HL-60/S4 treated with retinoic acid at 250 ng/mL for 4 days and 3 days (cell line): ENCODE results near the gene PELO.
"Not testable (repeated sequence)": the region's sequence is repeated elsewhere in the genome, so short reads cannot be mapped to it uniquely, and the experiment has no call there.

ENCODE experiments used
- in situ Hi-C: fragments of 300-500 bp; cut with MboI; formaldehyde crosslinking; loops from 2 replicates; pipeline ENCODE4 v1.7.0; 2022; ENCODE audit warnings: low sequenced_read_pairs

PELO gene

DNA sequence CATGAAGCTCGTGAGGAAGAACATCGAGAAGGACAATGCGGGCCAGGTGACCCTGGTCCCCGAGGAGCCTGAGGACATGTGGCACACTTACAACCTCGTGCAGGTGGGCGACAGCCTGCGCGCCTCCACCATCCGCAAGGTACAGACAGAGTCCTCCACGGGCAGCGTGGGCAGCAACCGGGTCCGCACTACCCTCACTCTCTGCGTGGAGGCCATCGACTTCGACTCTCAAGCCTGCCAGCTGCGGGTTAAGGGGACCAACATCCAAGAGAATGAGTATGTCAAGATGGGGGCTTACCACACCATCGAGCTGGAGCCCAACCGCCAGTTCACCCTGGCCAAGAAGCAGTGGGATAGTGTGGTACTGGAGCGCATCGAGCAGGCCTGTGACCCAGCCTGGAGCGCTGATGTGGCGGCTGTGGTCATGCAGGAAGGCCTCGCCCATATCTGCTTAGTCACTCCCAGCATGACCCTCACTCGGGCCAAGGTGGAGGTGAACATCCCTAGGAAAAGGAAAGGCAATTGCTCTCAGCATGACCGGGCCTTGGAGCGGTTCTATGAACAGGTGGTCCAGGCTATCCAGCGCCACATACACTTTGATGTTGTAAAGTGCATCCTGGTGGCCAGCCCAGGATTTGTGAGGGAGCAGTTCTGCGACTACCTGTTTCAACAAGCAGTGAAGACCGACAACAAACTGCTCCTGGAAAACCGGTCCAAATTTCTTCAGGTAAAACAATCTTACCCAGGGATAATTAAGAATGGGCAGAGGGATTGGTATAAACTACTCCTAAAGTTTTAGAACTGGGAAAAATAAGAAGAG, 12.9 kb downstream of the PELO start:
- in situ Hi-C loops, result no loop called here

DNA sequence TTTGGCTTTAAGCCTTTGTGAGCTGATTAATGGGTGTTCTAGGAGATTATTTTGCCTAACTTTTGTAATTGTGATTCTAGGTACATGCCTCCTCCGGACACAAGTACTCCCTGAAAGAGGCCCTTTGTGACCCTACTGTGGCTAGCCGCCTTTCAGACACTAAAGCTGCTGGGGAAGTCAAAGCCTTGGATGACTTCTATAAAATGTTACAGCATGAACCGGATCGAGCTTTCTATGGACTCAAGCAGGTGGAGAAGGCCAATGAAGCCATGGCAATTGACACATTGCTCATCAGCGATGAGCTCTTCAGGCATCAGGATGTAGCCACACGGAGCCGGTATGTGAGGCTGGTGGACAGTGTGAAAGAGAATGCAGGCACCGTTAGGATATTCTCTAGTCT, 13.6 kb downstream of the PELO start:
- in situ Hi-C loops, result no loop called here

DNA sequence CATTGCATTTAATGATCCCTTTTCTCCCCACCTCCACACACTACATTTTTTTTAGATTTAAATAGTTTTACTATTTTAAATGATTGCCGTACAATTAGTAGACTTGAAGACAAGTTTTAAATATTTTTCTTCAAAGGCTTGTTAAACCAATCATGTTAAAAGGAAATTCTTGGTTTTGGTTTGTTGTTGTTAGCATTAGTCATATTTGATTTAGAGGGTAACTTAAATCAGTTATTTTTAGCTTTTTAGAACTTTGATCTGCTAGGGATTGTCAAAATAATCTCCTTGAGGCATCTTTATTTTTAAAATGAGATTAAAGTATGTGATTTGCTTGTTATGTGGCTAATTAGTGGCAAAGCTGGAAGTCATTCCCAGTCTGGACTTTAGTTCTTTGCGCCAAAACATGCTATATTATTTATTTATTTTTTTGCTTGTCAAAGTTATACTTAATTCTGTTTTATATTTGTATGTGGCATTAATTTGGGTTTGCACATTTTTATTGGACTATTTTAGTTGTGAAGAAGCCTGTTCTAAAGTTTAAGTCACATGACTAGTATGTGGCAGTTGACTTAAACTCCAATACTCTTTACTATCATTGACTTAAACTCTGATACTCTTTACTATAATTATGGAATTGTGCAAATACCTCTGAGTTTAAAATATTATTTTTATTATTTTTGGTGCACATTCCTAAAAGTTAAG, 14.7 kb downstream of the PELO start:
- in situ Hi-C loops, result no loop called here

DNA sequence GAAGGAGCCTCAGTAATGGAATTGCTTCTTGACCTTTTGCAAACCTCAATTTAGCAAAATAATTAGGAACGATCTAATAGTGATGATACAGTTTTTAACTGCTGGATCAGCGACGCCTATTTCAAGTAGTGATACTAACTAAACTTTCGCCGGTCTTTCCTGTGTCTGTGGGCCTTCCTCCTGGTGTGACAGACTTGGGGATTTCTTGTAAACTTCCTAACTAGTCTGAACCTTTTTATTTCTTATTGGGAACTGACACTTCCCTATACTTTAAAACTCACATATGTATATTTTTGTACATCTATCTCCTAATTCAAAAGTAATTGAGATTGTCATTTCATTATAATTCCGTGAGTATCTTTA, 15.2 kb downstream of the PELO start:
- in situ Hi-C loops, result no loop called here

DNA sequence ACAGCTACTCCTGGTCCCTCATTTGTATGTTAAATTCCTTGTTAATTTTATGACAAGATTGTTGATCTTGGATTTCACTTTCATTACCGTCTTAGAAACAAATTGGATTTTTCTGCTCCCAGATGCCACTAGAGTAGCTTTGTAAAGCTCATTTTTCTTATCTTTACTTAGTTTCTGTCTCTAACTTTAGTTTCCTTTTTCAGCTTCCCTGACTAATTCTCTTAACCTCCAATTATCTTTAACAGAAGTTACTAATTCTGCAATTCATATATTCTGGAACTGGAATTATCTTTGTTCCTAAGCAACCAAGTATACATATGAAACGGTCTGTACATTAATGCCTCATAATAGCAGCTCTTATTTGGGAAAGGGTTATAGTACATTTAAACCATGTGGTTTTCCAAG, 16.7 kb downstream of the PELO start:
- in situ Hi-C loops, result no loop called here

DNA sequence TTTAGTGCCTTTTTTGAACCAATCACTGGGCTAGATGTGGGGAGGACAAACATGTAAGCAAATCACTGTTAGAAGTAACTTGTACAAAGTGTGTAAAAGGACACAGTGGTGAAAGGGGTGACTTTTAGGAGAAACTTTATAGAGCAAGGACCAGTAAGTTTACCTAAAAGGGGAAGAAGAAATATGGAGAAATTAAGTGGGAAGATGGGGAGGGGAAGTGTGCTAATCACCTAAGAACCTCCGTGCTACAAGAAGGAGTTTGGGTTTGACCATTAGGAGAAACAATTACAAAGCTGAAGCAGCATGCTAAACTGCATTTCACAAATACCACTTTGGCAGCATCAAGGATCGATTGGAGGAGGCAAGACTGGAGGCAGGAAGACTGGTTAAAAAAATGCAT, 17.3 kb downstream of the PELO start:
- in situ Hi-C loops, result no loop called here

DNA sequence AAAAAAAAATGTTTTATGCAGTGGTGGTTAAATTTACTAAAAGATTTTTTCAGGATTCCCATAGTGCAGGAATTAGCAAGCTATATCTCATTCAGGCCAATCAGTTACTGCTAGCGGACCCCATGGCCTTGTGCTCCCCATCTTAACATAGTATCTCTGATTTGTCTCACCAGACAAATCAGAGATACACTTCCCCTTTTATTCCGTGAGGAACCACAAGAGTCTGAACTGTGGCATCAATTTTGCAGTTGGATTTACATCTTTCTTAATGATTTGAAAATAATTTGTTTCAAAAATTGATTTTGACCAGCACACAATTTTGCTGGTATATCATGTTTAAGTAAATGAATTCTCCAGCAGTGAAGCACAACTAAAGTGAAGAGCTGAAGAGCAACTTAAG, 17.9 kb downstream of the PELO start:
- in situ Hi-C loops, result no loop called here

DNA sequence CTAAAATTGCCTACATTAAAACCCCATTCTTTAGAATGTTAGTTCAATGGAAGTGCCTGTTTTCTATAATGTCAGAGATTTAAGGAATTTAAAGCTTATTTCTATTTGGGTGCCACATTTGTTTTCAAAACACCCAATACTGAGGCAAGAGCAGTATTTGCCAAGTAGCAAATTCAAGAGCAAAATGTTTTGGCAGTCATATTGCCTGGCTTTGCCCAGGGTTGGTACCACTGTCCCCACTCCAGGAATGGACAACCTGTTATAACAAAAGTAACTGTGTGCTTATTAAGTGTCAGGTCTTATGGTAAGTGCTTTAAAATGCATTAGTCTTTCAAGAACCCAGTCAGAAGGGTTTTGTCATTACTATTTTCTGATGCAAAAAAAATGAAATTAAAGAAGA, 19.3 kb downstream of the PELO start:
- in situ Hi-C loops, result no loop called here

DNA sequence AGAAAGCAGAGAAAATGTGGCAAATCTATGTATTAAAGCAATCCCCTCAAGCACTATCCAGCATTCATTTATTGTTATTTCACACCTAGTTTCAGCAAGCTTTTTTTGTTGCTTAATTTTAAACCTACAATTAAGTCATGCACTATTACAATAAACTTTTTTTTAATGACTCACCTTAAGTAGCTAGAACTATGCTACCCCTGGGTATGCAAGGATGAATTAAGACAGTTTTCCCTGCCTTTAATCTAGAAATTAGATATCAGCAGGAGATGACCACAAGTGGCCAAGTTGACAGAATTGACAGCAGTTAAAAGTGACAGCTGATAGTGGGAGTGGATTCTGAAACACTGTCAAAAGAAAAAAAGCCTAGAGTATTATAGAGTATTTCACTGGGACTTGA, 20.0 kb downstream of the PELO start:
- in situ Hi-C loops, result no loop called here

DNA sequence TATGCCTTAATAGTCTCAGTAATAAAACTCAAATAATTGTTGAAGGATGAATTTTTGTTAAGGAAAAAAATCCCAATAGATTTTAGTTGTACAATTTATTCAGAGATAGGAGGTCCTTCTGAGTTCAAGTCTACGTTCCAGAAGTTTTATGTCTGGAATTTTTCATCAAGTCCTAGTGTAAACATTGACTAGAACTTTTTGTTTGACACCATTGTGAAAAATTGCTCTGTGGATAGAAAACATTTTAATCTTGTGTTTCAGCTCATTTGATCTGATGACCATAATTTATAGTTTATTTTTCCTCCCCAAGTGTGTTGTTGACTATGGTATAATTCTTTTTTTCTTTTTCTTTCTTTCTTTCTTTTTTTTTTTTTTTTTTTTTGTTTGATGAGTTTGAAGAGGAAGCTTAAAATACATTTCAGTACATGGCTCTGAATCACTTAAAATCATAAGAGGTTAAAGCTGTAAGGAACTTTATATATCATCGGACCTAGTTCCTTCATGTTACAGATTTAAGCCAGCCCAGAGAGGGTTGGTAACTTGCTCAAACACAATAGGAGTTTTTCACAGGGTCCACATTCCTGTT, 20.7 kb downstream of the PELO start:
- in situ Hi-C loops, result no loop called here

DNA sequence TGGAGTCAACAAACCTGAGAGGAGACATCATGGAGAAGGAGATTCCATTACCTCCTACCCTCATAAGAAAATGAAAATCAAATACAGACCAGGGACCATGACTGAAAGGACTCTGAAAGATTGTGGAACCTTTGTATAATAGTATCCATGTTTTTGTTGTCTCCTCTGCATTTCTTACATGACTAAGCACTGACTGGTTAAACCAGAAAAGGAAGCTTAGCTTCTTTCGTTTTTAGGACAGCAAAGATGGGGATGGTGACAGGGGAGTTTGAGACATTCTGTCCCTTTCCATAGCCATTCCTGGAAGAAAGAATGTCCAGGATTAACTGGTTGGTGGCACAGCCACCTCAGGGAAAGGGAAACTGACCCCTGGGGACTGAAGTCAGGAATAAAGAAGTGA, 22.2 kb downstream of the PELO start:
- in situ Hi-C loops, result no loop called here

DNA sequence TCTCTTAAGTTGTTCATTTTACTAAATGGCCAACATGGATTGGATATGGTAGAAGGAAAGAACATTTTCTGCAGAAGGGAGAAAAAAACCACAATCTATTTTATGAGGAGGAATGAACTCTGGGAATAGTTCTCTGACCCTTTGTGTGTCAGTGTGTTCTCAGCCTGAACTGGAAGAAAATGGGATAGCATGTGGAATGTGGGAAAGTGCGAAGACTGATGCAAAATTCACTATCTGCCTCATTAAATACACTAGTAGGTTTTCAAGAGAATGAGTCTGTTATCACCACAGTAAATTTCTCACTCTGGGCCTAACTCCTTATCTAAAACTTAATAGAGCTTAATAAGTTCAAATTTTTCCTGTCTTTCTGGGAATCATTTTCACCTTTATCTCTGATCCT, 22.7 kb downstream of the PELO start:
- in situ Hi-C loops, result no loop called here

DNA sequence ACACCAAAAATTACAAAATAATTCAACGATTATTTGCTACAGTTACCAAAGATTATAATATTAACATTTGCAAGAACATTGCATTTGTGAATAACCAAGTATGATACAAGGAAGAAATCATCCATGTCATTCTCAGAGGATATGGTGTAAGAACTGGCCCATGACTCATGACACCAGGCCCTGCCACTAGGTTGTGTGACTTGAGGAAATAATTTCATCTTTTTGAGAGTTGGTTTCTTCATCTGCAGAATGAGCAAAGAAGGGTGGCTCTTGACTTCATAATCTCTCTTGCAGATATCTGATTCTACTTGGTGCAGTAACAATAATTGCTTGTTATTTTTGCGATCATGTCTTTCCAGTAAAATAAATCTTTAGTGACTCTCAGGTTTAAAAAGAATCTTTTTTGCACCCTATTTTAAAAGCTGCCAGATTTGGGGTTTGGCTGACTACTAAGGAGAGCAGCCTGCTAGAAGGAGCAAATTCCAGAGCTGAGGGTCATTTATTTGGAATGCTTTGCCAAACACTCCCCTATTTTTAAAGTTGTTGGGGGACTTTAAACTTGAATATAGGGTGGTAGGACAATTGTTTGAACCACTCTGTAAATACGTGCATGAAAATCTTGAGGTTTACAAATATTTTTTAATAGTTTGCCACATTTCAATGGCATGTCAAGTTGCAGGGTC, 23.5 kb downstream of the PELO start:
- in situ Hi-C loops, result no loop called here

DNA sequence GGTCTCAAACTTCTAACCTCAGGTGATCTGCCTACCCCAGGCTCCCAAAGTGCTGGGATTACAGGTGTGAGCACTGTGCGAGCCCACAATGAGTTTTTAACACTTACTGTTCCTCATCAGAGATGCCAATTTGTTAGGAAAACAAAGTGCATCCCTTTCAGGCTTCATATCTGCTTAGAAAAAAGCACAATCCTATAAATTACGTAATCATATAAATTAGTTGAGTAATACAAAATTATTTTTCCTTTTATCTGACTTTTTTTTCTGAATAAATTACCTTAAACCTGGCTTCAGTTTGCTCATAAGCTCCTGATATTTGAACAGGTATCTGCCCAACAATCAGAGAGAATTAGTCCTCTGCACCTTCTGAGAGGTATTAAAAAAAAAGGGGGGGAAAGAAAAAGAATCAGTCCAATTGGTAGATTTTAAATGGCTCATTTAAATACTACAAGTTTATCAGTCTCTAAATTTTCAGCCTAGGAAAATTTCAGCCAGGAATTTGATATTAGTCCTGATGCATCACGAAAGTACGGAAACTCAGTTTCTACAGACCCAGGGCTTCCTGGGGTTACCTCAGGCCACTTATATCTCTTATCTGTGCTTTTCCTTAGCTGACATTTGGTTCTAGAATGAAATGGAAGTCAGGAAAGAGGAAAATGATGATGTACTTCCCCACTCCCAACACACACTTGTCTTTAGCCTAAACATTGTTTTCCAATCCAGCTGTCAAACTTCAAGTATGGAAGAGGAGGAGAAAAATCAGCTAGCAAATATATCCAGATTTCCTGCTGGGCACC, 26.8 kb downstream of the PELO start:
- in situ Hi-C loops, result no loop called here

DNA sequence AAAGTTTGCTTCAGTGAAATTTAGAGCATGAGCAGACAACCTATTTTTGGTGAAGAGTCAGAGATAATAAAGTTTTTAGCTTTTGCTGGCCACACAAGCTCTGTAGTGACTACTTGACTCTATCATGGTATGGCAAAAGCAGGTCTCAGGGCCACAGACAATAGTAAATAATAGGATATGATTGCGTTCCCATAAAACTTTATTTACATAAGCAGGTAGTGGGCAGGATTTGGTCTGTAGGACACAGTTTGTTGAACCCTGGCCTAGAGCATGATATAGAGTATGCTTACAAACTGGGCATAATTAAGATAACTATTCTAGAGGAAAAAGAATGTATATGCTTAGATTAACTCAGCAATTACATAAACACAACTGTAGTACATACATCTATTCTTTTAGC, 30.1 kb downstream of the PELO start:
- in situ Hi-C loops, result no loop called here

DNA sequence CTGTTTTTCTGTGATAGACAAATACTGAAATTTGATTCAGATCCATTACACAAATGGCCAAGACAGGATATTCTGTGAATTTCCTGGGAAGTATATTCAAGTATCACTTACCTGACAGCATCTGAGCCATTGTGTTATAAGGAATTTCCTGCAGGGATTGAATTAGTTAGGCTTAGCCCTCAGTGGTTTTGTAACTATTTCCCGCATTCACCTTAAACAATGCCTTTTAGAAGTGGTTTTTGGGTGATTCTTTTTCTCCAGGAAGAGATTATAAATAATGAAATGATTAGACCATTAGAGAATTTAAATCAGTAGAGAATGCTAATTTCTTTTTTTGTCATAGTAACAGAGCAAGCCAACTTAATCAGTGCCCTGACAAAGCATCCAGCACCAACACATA, 30.6 kb downstream of the PELO start:
- in situ Hi-C loops, result no loop called here

DNA sequence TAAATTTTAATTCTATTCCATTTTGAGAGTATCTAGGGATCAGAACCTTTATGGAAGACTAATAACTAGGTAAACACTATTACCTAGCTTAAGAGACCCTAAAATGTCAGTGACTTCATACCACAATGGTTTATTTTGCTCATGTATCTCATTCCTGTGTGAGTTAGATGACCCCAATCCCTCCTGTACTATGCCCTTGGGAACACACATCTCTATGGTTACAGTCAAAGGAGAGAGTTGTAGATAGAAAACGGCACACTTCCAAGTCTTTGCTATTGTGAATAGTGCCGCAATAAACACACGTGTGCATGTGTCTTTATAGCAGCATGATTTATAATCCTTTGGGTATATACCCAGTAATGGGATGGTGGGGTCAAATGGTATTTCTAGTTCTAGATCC, 31.1 kb downstream of the PELO start:
- in situ Hi-C loops, result not testable (repeated sequence)

DNA sequence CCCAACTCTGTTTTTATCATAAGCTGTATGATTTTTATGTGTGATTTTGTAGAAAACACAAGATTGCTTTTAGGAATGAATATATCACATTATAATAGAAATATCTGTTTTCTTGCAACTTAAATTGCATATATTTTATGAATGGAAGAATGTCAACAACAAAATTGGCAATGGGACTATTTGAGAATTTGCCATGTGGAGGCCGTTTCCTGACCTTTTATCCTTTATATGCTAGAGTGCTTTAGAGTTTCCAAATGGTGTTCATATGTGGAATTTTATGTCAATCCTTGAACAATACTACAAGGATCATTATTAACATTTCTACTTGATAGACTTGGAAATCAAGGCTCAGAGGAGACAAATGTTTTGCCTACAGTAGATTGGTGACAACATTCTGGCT, 34.2 kb downstream of the PELO start:
- in situ Hi-C loops, result no loop called here

DNA sequence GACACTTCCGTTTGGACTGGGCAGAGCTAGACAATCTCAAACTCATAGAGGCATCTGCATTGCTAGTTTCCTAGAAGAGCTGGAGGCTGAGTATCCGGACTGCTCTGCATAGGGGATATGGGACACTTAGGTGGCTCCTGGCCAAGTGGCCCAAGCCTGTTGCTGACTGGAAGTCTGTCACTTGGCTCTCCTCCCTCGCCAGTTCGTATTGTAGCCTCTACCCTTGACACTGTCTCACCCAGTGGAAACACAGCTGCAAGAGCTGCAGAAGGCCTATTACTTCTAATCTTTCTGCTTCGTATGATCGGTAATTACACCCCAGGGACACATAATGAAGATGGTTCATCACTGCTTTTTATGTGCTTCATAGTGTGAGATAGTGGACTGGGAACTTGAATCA, 34.7 kb downstream of the PELO start:
- in situ Hi-C loops, result no loop called here

DNA sequence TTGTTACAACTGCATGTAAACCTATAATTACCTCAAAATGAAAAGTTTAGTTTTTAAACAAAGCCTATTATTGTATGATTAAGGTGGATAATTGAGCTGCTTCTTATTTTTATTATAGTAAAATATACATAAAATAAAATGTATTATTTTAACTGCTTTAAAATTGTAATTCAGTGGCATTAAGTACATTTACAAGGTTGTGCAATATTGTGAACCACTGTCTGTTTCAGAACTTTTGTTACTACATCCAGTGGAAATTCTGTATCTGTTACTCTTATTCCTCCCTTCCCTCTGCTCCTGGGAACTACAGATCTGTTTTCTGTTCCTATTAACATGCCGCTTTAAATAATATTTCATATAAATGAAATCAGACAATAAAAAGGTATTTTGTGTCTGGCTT, 37.1 kb downstream of the PELO start:
- in situ Hi-C loops, result no loop called here

DNA sequence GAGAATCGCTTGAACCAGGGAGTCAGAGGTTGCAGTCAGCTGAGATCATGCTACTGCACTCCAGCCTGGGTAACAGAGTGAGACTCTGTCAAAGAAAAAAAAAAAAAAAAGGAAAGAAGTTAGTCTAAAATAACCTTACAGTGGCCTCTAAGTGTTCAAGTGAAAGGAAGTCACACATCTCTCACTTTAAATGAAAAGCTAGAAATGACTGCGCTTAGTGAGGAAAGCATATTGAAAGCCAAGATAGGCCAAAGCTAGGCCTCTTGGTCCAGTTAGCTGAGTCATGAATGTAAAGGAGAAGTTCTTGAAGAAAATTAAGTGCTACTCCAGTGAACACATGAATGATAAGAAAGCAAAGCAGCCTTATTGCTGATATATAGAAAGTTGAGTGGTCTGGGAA, 38.1 kb downstream of the PELO start:
- in situ Hi-C loops, result no loop called here
